T-helper 1 cell (primary cell): Measurements from ENCODE around the gene NEB.
A peak's percentile ranks its signal among the peaks of the same experiment; 100 is the strongest.

Experiments used
- DNase-seq, 5 donors: peaks; one replicate each; pipeline ENCODE4 v3.0.0-alpha.2; 2012 to 2020
- total RNA-seq, 4 donors: gene quantifications; one replicate each; lab custom pipeline; 2026; lab: John Stamatoyannopoulos, UW

NEB gene, protein sequence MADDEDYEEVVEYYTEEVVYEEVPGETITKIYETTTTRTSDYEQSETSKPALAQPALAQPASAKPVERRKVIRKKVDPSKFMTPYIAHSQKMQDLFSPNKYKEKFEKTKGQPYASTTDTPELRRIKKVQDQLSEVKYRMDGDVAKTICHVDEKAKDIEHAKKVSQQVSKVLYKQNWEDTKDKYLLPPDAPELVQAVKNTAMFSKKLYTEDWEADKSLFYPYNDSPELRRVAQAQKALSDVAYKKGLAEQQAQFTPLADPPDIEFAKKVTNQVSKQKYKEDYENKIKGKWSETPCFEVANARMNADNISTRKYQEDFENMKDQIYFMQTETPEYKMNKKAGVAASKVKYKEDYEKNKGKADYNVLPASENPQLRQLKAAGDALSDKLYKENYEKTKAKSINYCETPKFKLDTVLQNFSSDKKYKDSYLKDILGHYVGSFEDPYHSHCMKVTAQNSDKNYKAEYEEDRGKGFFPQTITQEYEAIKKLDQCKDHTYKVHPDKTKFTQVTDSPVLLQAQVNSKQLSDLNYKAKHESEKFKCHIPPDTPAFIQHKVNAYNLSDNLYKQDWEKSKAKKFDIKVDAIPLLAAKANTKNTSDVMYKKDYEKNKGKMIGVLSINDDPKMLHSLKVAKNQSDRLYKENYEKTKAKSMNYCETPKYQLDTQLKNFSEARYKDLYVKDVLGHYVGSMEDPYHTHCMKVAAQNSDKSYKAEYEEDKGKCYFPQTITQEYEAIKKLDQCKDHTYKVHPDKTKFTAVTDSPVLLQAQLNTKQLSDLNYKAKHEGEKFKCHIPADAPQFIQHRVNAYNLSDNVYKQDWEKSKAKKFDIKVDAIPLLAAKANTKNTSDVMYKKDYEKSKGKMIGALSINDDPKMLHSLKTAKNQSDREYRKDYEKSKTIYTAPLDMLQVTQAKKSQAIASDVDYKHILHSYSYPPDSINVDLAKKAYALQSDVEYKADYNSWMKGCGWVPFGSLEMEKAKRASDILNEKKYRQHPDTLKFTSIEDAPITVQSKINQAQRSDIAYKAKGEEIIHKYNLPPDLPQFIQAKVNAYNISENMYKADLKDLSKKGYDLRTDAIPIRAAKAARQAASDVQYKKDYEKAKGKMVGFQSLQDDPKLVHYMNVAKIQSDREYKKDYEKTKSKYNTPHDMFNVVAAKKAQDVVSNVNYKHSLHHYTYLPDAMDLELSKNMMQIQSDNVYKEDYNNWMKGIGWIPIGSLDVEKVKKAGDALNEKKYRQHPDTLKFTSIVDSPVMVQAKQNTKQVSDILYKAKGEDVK (N-terminal part only)
- total RNA-seq = 1.9 to 5.2 (median 3.9) reads per million in 4 donors

DNA sequence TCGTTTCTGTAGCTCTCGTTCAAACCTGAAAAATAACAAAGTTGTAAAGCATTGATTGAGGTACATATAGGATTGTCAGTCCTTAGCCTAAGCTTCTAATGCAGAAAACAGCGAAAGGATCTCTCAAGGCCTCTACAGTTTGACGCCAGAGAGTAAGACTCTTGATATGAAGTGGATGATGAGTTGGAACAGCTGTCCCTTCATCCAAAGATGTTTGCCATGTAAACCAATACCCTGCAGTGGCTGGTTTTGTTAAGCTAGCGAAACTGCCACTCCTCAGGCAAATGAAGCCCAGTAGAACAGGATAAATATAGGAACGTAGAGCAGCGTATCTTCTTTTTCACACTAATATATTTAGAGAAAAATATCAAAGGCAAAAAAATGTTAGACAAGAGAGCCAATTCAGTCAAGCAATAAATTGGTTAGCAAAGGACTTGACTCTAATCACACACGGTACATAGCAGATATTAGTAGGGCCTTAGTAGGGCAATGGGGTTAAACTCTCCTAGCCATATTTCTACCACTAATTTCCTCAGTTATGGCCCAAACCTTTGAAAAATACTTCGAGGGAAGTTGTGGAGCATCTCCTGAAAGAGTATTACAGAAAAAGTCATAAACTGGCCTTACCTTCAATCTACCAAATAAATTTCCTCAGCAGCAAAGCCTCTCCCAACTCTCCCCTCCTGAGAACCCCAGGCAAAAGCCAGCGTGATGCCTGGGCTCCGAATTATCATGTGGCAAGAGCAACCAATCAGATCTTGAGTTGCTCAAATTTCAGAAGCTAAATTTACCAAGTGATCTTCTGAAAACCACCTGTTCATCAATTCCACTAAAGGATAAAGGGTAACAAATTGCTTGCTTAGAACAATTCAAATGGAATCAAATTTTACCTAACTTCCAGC is at the start of gene NEB:
Gene NEB (minus strand): TSS at position 706 of the 902 bp plus-strand sequence. CDS start 1,320 bp downstream, outside the sequence.
- no peak for DNase-seq

DNA sequence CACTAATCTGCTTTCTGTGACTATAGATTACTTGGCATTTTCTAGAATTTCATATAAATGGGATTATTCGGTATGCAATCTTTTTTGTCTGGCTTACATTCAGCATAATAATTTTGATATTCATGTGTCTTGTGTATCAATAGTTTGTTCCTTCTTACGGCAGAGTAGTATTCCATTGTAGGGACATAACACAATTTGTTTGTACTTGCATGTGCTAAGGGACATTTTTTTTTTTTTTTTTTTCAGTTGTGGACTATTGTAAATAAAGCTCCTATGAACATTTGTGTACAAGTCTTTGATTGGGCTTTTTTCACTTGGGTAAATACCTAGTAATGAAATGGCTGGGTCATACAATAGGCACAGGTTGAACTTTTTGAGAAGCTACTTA is 48.9 kb upstream of the NEB start:
- no peak for DNase-seq

DNA sequence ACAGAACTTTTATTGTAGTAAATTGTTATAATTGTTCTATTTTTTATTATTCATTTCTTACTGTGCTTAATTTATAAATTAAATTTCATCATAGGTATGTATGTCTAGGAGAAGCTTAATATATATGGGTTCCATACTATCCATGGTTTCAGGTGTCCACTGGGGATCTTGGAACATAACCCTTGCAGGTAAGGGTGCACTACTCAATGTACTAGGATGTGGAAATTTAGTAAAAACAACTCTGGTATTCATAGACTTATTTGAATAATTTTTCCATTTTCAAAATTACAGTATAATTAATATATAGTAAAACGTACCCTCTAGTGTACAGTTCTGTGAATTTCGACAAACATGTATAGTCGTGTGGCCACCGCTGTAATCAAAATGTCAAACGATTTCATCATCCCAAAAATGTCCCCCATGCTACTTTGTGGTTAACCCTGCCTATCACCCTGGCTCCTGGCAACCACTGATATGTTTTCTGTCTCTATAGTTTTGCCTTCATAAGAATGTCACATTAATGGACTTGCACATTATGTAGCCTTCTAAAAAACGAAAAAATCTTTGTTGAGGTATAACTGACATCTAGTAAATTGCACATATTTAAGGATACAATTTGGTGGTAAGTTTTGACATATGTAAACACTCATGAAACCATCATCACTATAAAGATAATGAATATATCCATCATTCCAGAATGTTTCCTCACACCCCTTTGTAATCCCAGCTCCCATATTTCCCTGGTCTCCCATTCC is 48.3 kb upstream of the NEB start:
- DNase-seq = no peak

DNA sequence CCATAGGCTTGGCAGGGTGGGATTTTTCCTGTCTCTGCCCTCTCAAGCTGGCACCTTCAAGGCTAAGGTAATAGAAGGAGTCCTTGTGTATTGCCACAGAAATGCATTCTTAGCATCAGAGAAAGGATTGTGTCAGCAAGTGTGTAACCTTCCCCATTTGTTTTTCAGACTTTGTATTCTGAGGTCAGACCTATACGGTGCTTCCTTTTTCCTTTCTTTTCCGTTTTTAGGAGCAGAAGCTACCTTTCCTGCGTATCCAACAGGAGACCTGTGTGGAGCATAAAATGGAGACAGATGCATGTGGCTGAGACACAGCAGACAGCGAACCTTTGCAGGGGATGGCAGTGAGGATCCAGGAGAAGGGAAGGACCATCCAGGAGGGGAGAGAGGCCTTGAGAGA is 47.4 kb upstream of the NEB start:
- no peak for DNase-seq

DNA sequence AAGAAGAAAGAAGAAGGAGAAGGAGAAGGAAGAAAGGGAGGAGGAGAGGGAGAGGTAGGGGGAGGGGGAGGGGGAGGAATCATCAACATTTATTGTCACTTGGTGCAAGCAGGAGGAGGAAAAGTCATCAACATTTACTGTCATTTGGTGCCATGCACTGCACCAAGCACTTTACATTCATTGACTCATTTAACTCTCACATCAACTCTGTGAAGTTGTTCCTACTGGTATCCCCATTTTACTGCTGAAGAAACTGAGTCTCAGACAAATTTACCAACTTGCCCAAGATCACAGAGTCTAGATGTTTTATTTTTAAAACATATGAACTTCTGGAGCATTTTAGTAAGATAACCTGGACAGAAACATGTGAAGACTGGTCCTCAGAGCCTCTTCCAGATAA is 46.7 kb upstream of the NEB start:
- no peak for DNase-seq

DNA sequence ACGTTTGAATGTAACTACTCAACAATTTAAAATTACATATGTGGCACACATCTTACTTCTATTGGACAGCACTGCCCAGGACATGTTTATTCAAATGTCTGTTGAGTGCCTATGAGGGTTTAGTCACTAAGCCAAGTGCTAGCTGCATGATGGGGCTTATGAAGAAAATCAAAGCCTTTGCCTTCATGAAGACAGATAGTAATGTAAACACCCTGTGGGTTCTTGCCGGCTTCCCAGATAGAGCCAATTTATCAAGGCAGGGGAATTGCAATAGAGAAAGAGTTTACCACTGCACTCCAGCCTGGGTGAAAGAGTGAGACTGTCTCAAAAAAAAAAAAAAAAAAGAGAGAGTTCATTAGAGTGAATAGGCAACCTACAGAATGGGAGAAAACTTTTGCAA is 43.7 kb upstream of the NEB start:
- no peak for DNase-seq

DNA sequence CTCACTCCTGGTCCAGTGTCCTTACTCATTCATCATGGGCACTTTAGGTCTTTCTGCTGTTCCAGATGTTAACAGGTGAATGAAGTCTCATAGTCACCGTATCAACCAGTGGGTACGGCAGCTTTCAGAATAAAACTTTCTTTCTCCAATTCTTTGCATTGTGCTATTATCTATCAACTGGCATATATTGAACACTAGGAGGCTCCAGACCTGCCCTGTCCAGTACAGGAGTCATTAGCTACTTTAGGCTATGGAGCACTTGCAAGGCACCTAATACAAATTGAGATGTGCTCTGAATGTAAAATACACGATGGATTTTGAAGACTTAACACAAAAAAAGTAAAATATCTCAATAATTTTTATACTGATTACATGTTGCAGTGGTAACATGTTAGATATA is 43.2 kb upstream of the NEB start:
- no peak for DNase-seq

DNA sequence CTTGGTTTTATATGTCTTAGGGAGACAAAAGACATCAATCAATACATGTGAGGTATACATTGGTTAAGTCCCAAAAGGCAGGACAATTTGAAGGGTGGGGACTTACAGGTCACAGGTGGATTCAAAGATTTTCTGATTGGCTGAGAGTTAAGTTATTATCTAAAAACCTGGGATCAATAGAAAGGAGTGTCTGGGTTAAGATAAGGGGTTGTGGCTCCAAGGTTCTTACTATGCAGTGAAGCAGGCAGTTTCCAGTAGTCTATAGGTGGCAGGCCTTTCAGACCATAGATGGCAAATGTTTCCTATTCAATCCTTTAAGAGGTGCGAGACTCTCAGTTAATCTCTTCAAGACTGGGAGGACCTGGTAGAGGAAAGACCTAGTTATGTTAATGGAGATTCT is 42.1 kb upstream of the NEB start:
- no peak for DNase-seq

DNA sequence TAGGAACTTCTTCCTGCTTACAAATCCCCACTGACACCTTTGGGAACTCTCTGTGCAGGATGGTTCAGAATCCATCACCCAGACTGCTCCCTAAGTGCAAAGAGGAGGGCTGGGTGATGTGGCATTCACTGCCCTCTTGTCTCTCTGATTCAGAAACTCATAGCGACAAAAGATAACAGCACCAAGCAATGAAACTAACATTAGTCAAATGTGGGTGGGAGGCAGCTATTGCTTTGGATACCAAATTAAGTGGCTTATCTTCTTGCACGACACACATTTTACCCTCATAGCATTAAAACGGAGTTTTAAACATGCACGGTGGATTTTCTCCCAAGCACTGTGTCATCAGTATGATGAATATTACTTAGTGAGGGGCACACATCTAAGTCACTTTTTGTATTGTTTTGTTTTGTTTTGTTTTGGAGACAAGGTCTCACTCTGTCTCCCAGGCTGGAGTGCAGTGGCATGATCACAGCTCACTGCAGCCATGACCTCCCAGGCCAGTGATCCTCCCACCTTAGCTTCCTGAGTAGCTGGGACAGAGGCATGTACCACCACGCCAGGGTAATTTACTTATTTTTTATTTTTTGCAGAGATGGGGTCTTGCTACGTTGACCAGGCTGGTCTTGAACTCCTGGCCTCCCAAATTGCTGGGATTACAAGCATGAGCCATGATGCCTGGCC is 40.9 kb upstream of the NEB start:
- no peak for DNase-seq

DNA sequence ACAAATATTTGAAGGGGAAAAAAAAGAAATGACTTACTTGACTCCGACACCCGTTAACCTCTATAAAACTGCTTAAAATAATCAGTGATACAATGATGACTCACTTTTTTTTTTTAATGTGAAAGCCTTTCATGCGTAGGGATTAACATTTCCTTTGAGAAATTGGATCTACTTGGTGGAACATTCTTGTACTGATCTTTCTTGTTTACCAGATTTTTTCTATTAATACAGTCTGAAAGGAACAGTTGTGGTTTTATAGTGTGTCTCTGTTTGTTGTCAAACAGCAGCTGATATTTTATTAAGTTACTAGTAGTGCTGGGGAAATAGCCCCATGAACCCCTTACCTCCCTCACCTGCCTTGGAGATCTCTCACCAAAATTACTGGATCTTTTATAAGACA is 40.2 kb upstream of the NEB start:
- no peak for DNase-seq

DNA sequence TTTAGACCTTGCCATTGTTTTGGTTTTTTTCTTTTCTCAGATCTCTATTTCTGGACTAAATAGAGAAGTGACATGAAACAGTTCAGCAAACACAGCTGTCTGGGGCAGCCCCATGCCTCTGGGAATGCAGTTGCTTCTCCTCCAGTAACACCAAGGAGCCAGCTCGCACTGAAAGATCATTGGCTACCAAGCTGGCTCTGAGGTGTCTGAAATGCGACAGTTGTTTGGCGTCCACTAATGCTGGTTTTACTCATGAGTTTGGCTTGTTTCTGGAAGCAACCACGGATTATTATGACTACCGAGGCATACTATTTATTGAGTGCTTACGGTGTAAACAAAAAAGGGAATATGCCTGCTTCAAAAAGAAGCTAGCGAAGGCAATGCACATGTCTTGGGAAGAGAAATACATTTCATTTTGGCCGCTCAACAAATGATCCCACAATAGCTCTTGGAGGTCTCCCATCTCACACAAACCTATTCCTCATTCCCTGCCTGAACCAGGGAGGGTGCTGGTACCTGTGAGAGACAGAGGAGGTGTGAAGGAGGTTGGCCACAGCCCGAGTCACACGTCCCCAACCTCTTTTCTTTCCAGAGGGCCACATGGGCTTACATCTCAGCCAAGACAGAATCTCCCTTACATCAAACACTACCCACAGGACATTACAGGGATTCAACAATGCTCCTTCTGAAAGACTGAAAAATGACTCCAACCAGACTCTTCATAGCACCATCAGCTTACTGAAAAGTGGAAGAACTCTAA is 37.5 kb upstream of the NEB start:
- DNase-seq = no peak

DNA sequence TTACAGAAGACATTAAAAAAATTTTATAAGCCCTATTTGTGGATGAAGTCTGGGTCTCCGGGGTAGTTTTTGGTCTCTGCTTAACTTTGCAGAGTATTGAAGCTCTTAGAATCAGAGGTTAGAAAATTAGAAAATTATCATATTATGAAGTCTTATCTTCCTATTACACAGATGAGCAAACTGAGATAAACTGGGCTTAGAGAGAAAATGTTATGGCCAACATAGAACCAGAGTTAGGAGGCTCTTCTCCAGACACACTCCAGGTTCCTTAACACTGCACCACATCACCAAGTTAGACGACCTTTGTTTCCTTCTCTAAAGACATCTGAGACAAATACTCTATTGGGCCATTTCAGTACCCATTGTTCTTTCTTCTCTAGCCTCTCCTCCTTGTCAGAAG is 36.7 kb upstream of the NEB start:
- no peak for DNase-seq

DNA sequence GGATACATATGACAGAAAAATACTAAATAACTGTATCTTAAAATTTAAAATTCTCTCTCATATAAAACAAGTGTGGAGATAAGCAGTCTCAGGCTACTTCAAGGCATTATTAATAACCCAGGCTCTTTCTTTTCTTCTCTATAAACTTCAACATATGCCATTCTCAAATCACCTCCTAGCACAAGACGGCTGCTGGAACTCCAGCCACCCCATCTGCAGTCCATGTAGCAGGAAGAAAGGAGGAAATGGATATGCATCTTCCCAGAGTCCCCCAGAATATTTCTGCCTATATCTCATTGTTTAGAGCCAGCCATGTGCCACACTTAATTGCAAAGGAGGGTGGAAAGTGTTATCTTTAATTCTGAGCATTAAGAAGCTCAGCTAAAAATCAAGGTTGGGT is 35.3 kb upstream of the NEB start:
- DNase-seq = no peak

DNA sequence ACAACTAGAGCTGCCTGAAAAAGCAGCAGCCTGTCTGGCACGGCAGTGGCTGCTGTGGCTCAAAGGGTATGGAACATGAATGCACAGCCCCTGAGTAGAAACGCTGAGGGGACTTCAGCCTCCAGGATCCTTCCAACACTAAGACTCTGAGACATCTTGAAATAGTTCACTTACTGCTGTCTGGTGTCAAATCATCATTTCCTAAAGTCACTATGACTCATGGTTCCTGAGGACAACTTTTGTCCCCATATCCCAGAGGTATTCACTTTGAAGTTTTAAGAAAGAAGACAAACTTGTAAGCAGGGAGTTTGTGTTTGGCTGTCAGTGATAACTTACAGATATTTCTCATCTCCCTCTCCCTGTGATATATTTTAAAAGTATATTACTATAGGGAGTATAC is 33.3 kb upstream of the NEB start:
- no peak for DNase-seq

DNA sequence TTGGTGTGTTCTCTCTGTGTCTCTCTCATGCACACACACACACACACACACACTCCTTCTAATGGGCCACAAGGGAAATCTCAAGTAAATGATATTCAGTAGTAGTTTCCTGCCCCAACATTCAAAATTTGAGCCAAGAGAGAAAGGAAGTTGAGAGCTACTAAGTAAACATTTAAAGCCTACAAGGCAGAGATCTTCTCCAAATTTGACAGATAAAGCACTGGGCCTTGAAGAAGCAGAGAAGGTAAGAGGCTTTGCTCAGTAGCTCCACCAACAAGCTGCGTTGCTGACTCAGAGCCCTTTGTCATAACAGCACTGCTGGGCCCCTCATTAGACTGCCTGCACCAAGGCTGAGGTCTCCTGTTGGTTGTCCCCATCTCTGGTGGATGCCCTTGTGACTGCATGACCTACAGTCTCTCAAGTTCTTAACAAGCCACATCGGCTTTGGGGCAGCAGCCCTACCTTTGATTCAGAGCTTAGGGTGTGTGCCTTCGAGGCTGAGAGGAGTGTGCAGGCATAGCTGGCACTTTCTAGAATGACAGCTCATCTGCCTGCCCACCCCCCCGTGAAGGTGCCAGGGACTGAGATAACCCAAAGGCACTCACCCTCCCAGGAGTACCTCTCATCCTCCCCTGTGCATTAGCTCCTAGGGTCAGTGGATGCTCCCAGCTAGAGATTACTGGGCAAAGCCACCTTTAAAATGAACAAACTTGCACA is 32.3 kb upstream of the NEB start:
- peak in 1 of 5 donors; percentile 29 for DNase-seq

DNA sequence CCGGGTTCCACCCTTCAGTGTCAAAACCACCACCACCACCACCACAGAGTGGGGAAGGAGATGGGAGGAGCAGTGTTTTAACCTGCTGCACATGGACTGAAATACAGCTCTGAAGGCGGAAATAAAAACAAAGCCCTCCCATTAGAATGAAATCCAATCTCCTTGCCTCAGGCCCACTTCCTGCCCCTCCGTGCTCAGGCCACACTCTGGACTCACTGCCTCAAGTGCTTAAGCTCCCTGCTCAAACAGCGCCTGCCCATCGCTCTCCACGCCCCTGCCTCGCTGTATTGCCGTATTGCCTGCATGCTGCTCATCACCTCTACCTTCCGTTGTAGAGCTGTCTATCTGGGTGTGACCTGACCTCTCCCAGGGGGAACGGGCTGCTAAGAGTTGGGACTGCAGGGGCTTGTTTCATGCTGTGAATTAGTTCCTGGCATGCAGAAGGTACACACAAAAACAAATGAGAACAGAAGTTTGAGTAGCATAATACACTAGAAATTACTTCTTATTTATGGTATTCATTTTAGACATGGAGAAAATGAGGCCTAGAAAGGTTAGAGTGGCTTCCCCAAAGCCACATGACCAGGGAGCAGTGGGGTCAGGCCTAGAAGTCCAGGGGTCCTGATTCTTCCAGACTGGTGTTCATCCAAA is 31.6 kb upstream of the NEB start:
- DNase-seq = no peak

DNA sequence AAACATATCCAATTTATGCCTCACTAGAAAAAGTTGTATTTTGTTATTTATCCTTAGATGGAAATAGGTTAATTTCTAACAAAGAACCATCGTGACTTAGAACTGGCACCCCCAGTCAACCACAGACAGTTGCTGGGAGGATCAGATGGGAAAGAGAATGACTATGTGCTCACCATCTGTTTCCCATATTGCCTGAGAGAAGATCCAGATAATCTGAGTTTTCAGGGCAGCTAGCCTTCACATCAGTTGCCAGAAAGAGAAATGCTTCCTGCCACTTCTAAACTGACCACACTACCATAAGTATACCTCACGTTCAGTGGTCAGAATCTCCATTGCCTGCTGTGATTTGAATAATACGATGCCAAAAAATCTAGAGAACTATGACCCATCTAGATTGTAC is 28.4 kb upstream of the NEB start:
- DNase-seq = no peak

DNA sequence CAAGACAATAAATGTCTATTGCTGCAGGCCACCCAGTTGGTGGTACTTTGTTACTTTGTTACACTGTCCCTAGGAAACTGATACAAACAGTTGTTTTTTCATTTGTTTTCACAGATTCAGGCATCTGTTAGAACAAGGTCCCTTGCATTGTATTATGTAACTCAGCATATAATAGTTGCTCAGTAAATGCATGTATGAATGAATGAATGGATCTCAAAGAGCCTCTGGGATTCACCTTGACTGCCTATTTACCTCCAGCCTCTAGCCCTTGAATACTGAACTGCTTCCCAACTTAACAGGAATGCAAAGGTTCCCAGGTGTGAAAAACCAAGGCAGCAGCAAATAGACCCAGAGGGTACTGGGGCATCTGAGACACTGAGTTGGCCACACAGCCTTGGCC is 27.4 kb upstream of the NEB start:
- DNase-seq = no peak

DNA sequence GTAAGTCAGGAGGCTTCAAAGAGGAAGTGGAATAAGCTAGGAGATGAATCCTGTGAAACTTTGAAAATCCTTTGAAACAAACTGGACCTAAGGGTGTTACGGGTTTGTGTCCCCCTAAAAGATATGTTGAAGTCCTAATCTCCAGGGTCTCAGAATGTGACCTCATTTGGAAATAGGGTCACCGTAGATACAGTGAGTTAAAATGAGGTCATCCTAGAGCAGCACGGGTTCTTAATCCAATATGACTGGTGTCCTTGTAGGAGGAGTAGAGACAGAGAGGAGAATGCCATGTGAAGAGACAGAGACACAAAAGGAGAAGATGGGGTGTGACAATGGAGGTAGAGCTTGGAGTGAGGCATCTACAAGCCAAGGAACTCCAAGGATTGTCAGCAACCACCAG is 26.9 kb upstream of the NEB start:
- no peak for DNase-seq
